ENCODE data around the gene PIK3R6.
"Not testable (repeated sequence)": the region's sequence is repeated elsewhere in the genome, so short reads cannot be mapped to it uniquely, and the experiment has no call there.

PIK3R6 gene

GRCh38 chr17:8872705-8873435 lies 5.4 kb upstream of the PIK3R6 start:
- no peak for DNase-seq

- DNase-seq = no peak
Observed at GRCh38 chr17:8872036-8872704, 4.7 kb upstream of the PIK3R6 start.

GRCh38 chr17:8871081-8871581 lies 3.7 kb upstream of the PIK3R6 start:
- DNase-seq = no peak

GRCh38 chr17:8870406-8871040 lies 3.0 kb upstream of the PIK3R6 start:
- no peak for DNase-seq

GRCh38 chr17:8869114-8869815 lies 1.8 kb upstream of the PIK3R6 start:
- no peak for DNase-seq

GRCh38 chr17:8868529-8868951 lies 1.1 kb upstream of the PIK3R6 start:
- DNase-seq = no peak

GRCh38 chr17:8868092-8868491 lies 618 bp upstream of the PIK3R6 start:
- no peak for DNase-seq

GRCh38 chr17:8865811-8866210 lies 1.7 kb downstream of the PIK3R6 start:
- no peak for DNase-seq

GRCh38 chr17:8865385-8865784 lies 2.1 kb downstream of the PIK3R6 start:
- DNase-seq = no peak

GRCh38 chr17:8862213-8863056 lies 5.0 kb downstream of the PIK3R6 start:
- DNase-seq = no peak

- no peak for DNase-seq
Observed at GRCh38 chr17:8861495-8862181, 5.8 kb downstream of the PIK3R6 start.

GRCh38 chr17:8859804-8860430 lies 7.6 kb downstream of the PIK3R6 start:
- no peak for DNase-seq

- DNase-seq = no peak
Observed at GRCh38 chr17:8859027-8859803, 8.3 kb downstream of the PIK3R6 start.

- no peak for DNase-seq
Observed at GRCh38 chr17:8857919-8858318, 9.6 kb downstream of the PIK3R6 start.

GRCh38 chr17:8856869-8857575 lies 10.5 kb downstream of the PIK3R6 start:
- no peak for DNase-seq

- not testable (repeated sequence) for DNase-seq
Observed at GRCh38 chr17:8856205-8856603, 11.3 kb downstream of the PIK3R6 start.

- no peak for DNase-seq
Observed at GRCh38 chr17:8855477-8856204, 11.8 kb downstream of the PIK3R6 start.

GRCh38 chr17:8851600-8851999 lies 15.9 kb downstream of the PIK3R6 start:
- DNase-seq = no peak
